ENCODE measurements around the gene CIB4. TPM values are rescaled to one million over a fixed set of nuclear protein-coding genes. Genes with fewer than 3 reads are reported as not detected.

Gene CIB4
- total and polyA plus RNA-seq, 2 of the 13 experiments (the other 11 are each of a cell fraction or from before 2014, with no cell fraction given) = not detected

GRCh38 chr2:26561918-26562810 lies 79.0 kb downstream of the CIB4 start (continued):
- TF ChIP-seq CBX2 (IDR thresholded peaks at IDR 0.05; ENCODE audit: low read depth, low read length) = no peak
- TF ChIP-seq CBX2 (CRISPR knock-in tag; IDR thresholded peaks at IDR 0.05; ENCODE audit: low read depth) = peak; percentile 61; the same call in 1 of the 2 replicates
- no peak for TF ChIP-seq ZSCAN31 (CRISPR knock-in tag; IDR thresholded peaks at IDR 0.05; ENCODE audit: low read depth)
- 0 out of 2 replicates have a peak, but pooled peaks have one; percentile 30 for TF ChIP-seq TP53 (CRISPR knock-in tag; conservative IDR thresholded peaks at IDR 0.05)
- TF ChIP-seq ZNF766 (CRISPR knock-in tag; IDR thresholded peaks at IDR 0.05; ENCODE audit: borderline replicate concordance) = no peak
- TF ChIP-seq BRD4 (CRISPR knock-in tag; IDR thresholded peaks at IDR 0.05) = no peak
- TF ChIP-seq ZNF501 (CRISPR knock-in tag; IDR thresholded peaks at IDR 0.05) = no peak
- no peak for TF ChIP-seq ZNF256 (CRISPR knock-in tag; conservative IDR thresholded peaks at IDR 0.05)
- 0 out of 2 replicates have a peak, but pooled peaks have one; percentile 54 for TF ChIP-seq BCL6 (CRISPR knock-in tag; IDR thresholded peaks at IDR 0.05)
- no peak for TF ChIP-seq GRHL1 (CRISPR knock-in tag; conservative IDR thresholded peaks at IDR 0.05)
- no peak for TF ChIP-seq ZNF615 (CRISPR knock-in tag; IDR thresholded peaks at IDR 0.05; ENCODE audit: borderline replicate concordance)
- no peak for TF ChIP-seq TARDBP (CRISPR knock-in tag; IDR thresholded peaks at IDR 0.05)
- TF ChIP-seq ELF3 (CRISPR knock-in tag; IDR thresholded peaks at IDR 0.05) = peak; percentile 56
- peak; percentile 52; the same call in 1 of the 2 replicates for TF ChIP-seq HES4 (CRISPR knock-in tag; IDR thresholded peaks at IDR 0.05; ENCODE audit: borderline replicate concordance)
- TF ChIP-seq STAT5B (CRISPR knock-in tag; IDR thresholded peaks at IDR 0.05) = no peak
- TF ChIP-seq, protein P1, sequence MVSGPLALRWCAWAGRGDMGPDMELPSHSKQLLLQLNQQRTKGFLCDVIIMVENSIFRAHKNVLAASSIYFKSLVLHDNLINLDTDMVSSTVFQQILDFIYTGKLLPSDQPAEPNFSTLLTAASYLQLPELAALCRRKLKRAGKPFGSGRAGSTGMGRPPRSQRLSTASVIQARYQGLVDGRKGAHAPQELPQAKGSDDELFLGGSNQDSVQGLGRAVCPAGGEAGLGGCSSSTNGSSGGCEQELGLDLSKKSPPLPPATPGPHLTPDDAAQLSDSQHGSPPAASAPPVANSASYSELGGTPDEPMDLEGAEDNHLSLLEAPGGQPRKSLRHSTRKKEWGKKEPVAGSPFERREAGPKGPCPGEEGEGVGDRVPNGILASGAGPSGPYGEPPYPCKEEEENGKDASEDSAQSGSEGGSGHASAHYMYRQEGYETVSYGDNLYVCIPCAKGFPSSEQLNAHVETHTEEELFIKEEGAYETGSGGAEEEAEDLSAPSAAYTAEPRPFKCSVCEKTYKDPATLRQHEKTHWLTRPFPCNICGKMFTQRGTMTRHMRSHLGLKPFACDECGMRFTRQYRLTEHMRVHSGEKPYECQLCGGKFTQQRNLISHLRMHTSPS (CRISPR knock-in tag; IDR thresholded peaks at IDR 0.05; ENCODE audit: low read depth) = peak; percentile 93
- no peak for TF ChIP-seq ZNF225 (CRISPR knock-in tag; IDR thresholded peaks at IDR 0.05)
- TF ChIP-seq EP300 (IDR thresholded peaks at IDR 0.05; ENCODE audit: low read depth in 2 of 2, low read length in 2 of 2) = no peak
- no peak for TF ChIP-seq EP300 (CRISPR knock-in tag; IDR thresholded peaks at IDR 0.05; ENCODE audit: borderline replicate concordance)
- 0 out of 2 replicates have a peak, but pooled peaks have one; percentile 19 for TF ChIP-seq ZNF280D (CRISPR knock-in tag; IDR thresholded peaks at IDR 0.05)
- TF ChIP-seq STAG1 (CRISPR knock-in tag; IDR thresholded peaks at IDR 0.05) = peak; percentile 32; the same call in 1 of the 2 replicates
- no peak; the same call in 1 of the 2 replicates for TF ChIP-seq ZNF790 (CRISPR knock-in tag; IDR thresholded peaks at IDR 0.05; ENCODE audit: borderline replicate concordance)

Measured in HepG2 (cell line).